ENCODE results near the gene PRAMEF11. TPM values are rescaled to one million over a fixed set of nuclear protein-coding genes. Genes with fewer than 3 reads are reported as not detected.

The PRAMEF11 gene
- total and polyA plus RNA-seq, 2 of the 13 experiments (the other 11 are each of a cell fraction or from before 2014, with no cell fraction given), result not detected

GRCh38 chr1:12811409-12811784, 19.8 kb downstream of the PRAMEF11 start (continued):
- TF ChIP-seq TEF (CRISPR knock-in tag; IDR thresholded peaks at IDR 0.05) (no peak), PBX3 (CRISPR knock-in tag; IDR thresholded peaks at IDR 0.05; ENCODE audit: borderline replicate concordance) (no peak), MLXIP (CRISPR knock-in tag; IDR thresholded peaks at IDR 0.05; ENCODE audit: borderline replicate concordance) (no peak), RFXANK (CRISPR knock-in tag; IDR thresholded peaks at IDR 0.05) (no peak), EED (CRISPR knock-in tag; IDR thresholded peaks at IDR 0.05) (no peak), ZNF792 (CRISPR knock-in tag; IDR thresholded peaks at IDR 0.05) (no peak), PAXIP1 (CRISPR knock-in tag; conservative IDR thresholded peaks at IDR 0.05) (no peak), PRDM10 (CRISPR knock-in tag; IDR thresholded peaks at IDR 0.05; ENCODE audit: low read depth) (no peak), ATF7-NPFF (CRISPR knock-in tag; IDR thresholded peaks at IDR 0.05; ENCODE audit: low read depth) (no peak)
